Psoas muscle (tissue), 8 donors: ENCODE results near the gene ARL5A. TPM values are rescaled to one million over a fixed set of nuclear protein-coding genes. Genes with fewer than 3 reads are reported as not detected.

Source experiments
- ATAC-seq, 4 donors: fragments of 200-7000 bp; cut with Tn5 transposase; one replicate each; pipeline ENCODE4 v1.9.1; 2020; ENCODE audit warnings: moderate library complexity in 3 of 4, mild to moderate bottlenecking in 2 of 4
- DNase-seq, 2 donors: peaks; one replicate each; pipeline ENCODE4 v3.0.0-alpha.2; 2020
- H3K27ac ChIP-seq: fragments of 200-600 bp; one replicate; pipeline ENCODE4 v1.8.0; 2022
- H3K27me3 ChIP-seq, 3 donors: fragments of 200-600 bp in 1 of 3; one replicate each; pipeline versions ENCODE4 v1.6.1 to v1.8.0; 2013 to 2022; ENCODE audit warnings: low read length in 2 of 3, mild to moderate bottlenecking in 2 of 3, moderate library complexity in 1 of 3; ENCODE audit not compliant: insufficient read depth in 3 of 3
- H3K36me3 ChIP-seq, 2 donors: fragments of 200-600 bp in 1 of 2; one replicate each; pipeline versions ENCODE4 v1.6.1 to v1.8.0; 2013 to 2022; ENCODE audit warnings: low read depth in 1 of 2, mild to moderate bottlenecking in 1 of 2, moderate library complexity in 1 of 2; ENCODE audit not compliant: insufficient read depth in 1 of 2
- H3K4me1 ChIP-seq: fragments of 200-600 bp; one replicate; pipeline ENCODE4 v1.8.0; 2022
- H3K4me3 ChIP-seq: fragments of 200-600 bp; one replicate; pipeline ENCODE4 v1.8.0; 2022; ENCODE audit warnings: mild to moderate bottlenecking
- H3K9me3 ChIP-seq: fragments of 200-600 bp; one replicate; pipeline ENCODE4 v1.8.0; 2022
- WGBS, 3 donors: extraction: QIAGEN DNeasy Blood & Tissue Kit; methylation state at CpG; one replicate each; pipeline versions ENCODE4 v1.1.6 to v1.1.7; 2013; 5-methylcytosine and 5-hydroxymethylcytosine counted together
- intact Hi-C, 2 donors: fragments of 100-400 bp; cut with DNase I; formaldehyde crosslinking; loops; one replicate each; pipeline versions ENCODE4 v1.11.0 to v1.14.2; 2022
- polyA plus RNA-seq, 3 donors: library from polyadenylated mRNA; stranded (reverse); fragments of 200-250 nt; gene quantifications; one replicate each; pipeline ENCODE4 v1.2.3, GENCODE V29; 2013
- total RNA-seq, 4 donors: library from RNA; stranded (reverse); fragmentation: NEBNext Ultra II Directional in 2 of 4; extraction: Animal tissue kit (Norgen Biotek cat#: 25700) in 2 of 4; gene quantifications; one replicate each; pipeline versions ENCODE4 v1.2.1 to v1.2.4, GENCODE V29; 2021 to 2023
- TF ChIP-seq, protein P1 (sequence below): fragments of 200-600 bp; IDR thresholded peaks from one replicate; pipeline ENCODE4 v1.8.0; 2022; ENCODE audit warnings: antibody characterized with exemption
- donor health status: healthy with polysubstance abuse.
- donor health status: DM: no; HTN: no; CAD: no; lungs with moderate emphysema.
- donor health status: Bipolar disorder and iron deficiency.
- donor health status: healthy.
- donor health status: DM: yes; HTN: yes; CAD: no.
- donor health status: DM: no; HTN: no; CAD: no.
- donor health status: DM: no; HTN: no; CAD: no.
- donor health status: DM: yes; HTN: yes; CAD: no.

ARL5A gene
- total and polyA plus RNA-seq, 7 donors = 11.8 to 71.9 (median 46.3) TPM

GRCh38 chr2:151853070-151853758, 25.0 kb upstream of the ARL5A start:
- no peak overlapping the region for H3K4me3 ChIP-seq
- TF ChIP-seq, protein P1, sequence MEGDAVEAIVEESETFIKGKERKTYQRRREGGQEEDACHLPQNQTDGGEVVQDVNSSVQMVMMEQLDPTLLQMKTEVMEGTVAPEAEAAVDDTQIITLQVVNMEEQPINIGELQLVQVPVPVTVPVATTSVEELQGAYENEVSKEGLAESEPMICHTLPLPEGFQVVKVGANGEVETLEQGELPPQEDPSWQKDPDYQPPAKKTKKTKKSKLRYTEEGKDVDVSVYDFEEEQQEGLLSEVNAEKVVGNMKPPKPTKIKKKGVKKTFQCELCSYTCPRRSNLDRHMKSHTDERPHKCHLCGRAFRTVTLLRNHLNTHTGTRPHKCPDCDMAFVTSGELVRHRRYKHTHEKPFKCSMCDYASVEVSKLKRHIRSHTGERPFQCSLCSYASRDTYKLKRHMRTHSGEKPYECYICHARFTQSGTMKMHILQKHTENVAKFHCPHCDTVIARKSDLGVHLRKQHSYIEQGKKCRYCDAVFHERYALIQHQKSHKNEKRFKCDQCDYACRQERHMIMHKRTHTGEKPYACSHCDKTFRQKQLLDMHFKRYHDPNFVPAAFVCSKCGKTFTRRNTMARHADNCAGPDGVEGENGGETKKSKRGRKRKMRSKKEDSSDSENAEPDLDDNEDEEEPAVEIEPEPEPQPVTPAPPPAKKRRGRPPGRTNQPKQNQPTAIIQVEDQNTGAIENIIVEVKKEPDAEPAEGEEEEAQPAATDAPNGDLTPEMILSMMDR = no peak
- ATAC-seq (no peak), DNase-seq (no peak)
- intact Hi-C loops = no loop called here
- 91 to 93% (median 91%) methylated on average over 3 of the region's 3 CpGs for WGBS, 3 donors
- no peaks in the 10 kb centered on the region for H3K9me3 ChIP-seq
- no peak overlapping the region for H3K27ac ChIP-seq
- H3K27me3 ChIP-seq = no peaks in the 10 kb centered on the region
- H3K4me1 ChIP-seq = peaks cover 4% of the 10 kb centered on the region
- no peaks in the 10 kb centered on the region for H3K36me3 ChIP-seq

DNA sequence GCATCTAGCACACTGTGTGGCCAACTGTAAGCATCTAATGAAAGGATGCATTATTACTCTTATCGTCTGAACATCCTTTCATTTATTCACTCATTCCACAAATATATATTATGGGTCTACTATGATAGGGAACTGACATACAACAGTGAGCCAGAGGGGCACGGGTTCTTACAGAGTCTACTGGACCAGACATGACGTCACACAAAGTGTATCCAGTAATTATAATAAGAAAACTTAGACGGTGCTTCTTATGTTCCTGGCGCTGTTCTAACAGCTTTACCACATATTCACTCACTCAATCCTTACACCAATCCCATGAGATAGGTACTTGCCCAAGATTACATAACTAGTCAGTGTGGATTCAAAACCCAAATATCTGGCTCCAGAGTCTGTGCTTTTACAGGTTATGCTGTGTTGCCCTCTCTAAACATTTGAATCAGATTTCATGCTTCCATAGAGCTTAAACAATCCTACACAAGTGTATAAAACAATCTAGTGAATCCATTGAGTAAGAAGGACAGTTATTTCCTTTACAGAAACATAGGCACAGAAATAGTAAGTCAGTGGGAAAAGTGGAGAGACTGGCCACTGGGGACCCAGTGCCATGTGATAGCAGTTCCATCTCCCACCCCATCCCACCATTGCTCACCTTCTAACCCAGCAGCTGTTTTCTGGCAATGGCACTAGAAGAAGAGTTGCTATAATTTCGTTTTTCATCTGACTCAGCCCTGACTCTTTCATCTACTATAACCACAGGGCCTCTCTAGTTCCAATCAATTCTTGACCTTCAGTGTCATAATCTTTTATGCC, 24.2 kb upstream of the ARL5A start:
- ATAC-seq (no peak), DNase-seq (no peak)
- H3K27me3 ChIP-seq = no peaks in the 10 kb centered on the region
- H3K9me3 ChIP-seq = no peaks in the 10 kb centered on the region
- 63 to 67% (median 64%) methylated on average over 6 of the region's 6 CpGs for WGBS, 3 donors
- no peak overlapping the region for H3K4me3 ChIP-seq
- intact Hi-C loops = no loop called here
- TF ChIP-seq, protein P1 = no peak
- peaks cover 4% of the 10 kb centered on the region for H3K4me1 ChIP-seq
- H3K36me3 ChIP-seq = no peaks in the 10 kb centered on the region
- no peak overlapping the region for H3K27ac ChIP-seq

- Histone ChIP-seq H3K27ac (no peak overlapping the region), H3K9me3 (no peaks in the 10 kb centered on the region), H3K4me1 (peaks cover 4% of the 10 kb centered on the region), H3K36me3 (no peaks in the 10 kb centered on the region), H3K4me3 (no peak overlapping the region), H3K27me3 (no peaks in the 10 kb centered on the region)
- DNase-seq (no peak), ATAC-seq (peak; percentile 54 to 72 (median 68))
- WGBS, 3 donors = 23 to 43% (median 33%) methylated on average over 3 of the region's 3 CpGs
- intact Hi-C loops = no loop called here
- TF ChIP-seq, protein P1 = no peak
Measured at GRCh38 chr2:151851761-151852160, 23.5 kb upstream of the ARL5A start.

DNA sequence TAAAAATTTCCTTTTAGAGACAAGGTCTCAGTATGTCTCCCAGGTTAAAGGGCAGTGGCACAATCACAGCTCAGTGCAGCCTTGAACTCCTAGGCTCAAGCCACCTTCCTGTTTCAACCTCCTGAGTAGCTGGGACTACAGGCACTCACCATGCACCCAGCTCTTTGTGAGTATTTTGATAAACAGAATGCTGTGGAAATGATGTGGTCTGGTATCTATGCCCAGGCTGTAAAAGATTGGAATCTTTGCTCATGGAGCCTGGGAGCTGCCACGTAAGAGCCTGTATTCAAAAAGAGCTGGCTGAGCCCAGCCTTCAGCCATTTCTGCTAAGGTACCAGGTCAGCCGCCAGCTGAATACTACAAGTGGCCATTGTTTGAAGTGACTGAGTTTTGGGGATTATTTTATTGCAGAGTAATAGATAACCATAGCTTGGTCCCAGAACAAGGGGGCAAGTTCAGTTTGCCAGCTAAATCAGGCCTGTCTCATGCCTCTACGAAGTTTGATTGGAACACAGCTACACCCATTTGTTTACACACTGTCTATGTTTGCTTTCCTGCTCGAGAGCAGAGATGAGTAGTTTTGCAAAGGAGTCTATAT, 21.3 kb upstream of the ARL5A start:
- H3K36me3 ChIP-seq = no peaks in the 10 kb centered on the region
- 91 to 95% (median 91%) methylated on average over 4 of the region's 4 CpGs for WGBS, 3 donors
- ATAC-seq = no peak

More for the DNA sequence above, 21.3 kb upstream of the ARL5A start:
- Histone ChIP-seq H3K4me1 (peaks cover 4% of the 10 kb centered on the region), H3K27me3 (no peaks in the 10 kb centered on the region), H3K4me3 (no peak overlapping the region), H3K27ac (no peak overlapping the region), H3K9me3 (no peaks in the 10 kb centered on the region)
- no peak for DNase-seq
- intact Hi-C loops = no loop called here
- TF ChIP-seq, protein P1 = no peak
